Measurements from ENCODE around the gene EIF3B. TPM values are rescaled to one million over a fixed set of nuclear protein-coding genes. Genes with fewer than 3 reads are reported as not detected.

The EIF3B gene
- total and polyA plus RNA-seq, 9 of the 15 experiments (the other 6 are each of a cell fraction or from before 2014, with no cell fraction given) = 25.9 to 494 (median 357) TPM

GRCh38 chr7:2314209-2314955, 40.2 kb upstream of the EIF3B start, which contains the start of gene SNX8 (continued):
- TF ChIP-seq ETV1 (tag; conservative IDR thresholded peaks at IDR 0.05; ENCODE audit: low read depth) (no peak; the same call in 1 of the 2 replicates), PKNOX1 (IDR thresholded peaks at IDR 0.05) (no peak), HDAC1 (IDR thresholded peaks at IDR 0.05) (peak in 1 of 2 experiments; percentile 99; a peak in 2 of 4 replicates), TCFL5 (CRISPR knock-in tag; conservative IDR thresholded peaks at IDR 0.05) (no peak), GATAD2A (IDR thresholded peaks at IDR 0.05) (peak; percentile 96), FOXP4 (CRISPR knock-in tag; IDR thresholded peaks at IDR 0.05; ENCODE audit: borderline replicate concordance) (no peak), CXXC5 (CRISPR knock-in tag; IDR thresholded peaks at IDR 0.05) (peak; percentile 88), HNRNPK (IDR thresholded peaks at IDR 0.05; ENCODE audit: low read depth, low read length, poor library complexity, severe bottlenecking) (no peak), ZMIZ1 (IDR thresholded peaks at IDR 0.05; ENCODE audit: low read depth in 2 of 2, low read length in 2 of 2) (no peak), ZNF239 (CRISPR knock-in tag; IDR thresholded peaks at IDR 0.05) (no peak), ZNF764 (CRISPR knock-in tag; IDR thresholded peaks at IDR 0.05; ENCODE audit: low read depth) (no peak), PCBP2 (IDR thresholded peaks at IDR 0.05; ENCODE audit: low read depth, low read length, poor library complexity, severe bottlenecking) (no peak), RB1 (IDR thresholded peaks at IDR 0.05; ENCODE audit: low read depth) (peak; percentile 69), ATF1 (CRISPR knock-in tag; IDR thresholded peaks at IDR 0.05) (no peak), ATF1 (tag; IDR thresholded peaks at IDR 0.05) (no peak), CHD2 (IDR thresholded peaks at IDR 0.05; ENCODE audit: low read depth, low read length) (no peak), MTA3 (IDR thresholded peaks at IDR 0.05; ENCODE audit: borderline replicate concordance) (peak; percentile 30; the same call in 1 of the 2 replicates), CBX2 (IDR thresholded peaks at IDR 0.05; ENCODE audit: insufficient read depth, low read length, poor library complexity, severe bottlenecking) (no peak), FOXJ3 (CRISPR knock-in tag; IDR thresholded peaks at IDR 0.05) (no peak), KLF1 (tag; IDR thresholded peaks at IDR 0.05) (no peak), PTBP1 (IDR thresholded peaks at IDR 0.05; ENCODE audit: low read depth, low read length) (no peak)

Data from K562 (cell line).